ENCODE data around the gene NEXN. TPM values are rescaled to one million over a fixed set of nuclear protein-coding genes. Genes with fewer than 3 reads are reported as not detected.
A peak's percentile ranks its signal among the peaks of the same experiment; 100 is the strongest.
"Not testable (repeated sequence)": the region's sequence is repeated elsewhere in the genome, so short reads cannot be mapped to it uniquely, and the experiment has no call there.

NEXN gene
- total and polyA plus RNA-seq, 2 experiments from 2014 or later = 42.9 to 83.9 TPM

DNA sequence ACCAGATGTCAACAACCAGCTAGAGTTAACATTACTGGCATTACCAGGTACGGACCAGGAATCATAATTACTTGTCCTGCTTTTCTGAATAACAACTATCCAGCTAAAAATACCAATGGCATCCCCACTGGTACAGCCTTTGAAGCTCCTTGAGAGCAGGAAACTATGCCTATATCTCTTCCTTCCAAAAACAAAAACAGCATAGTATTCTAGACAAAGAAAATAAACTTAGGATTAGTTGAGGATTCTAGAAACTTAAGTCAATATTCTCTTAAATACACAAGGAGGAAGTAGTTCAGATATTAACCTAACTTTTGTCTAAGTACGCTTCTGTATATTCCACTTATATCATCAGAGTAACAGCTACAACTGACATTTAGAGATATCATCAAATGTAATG is 87.5 kb downstream of the NEXN start:
- Histone ChIP-seq H3K36me3 (peaks cover 4% of the 10 kb centered on the region), H3K4me3 (peak overlapping the region; percentile 83), H3K27ac (peak overlapping the region; percentile 35), H3K4me1 (ENCODE audit: low read depth) (peaks cover 24% of the 10 kb centered on the region), H3K27me3 (no peaks in the 10 kb centered on the region), H3K9me3 (ENCODE audit: low read depth) (no peaks in the 10 kb centered on the region)
- TF ChIP-seq, protein P1, sequence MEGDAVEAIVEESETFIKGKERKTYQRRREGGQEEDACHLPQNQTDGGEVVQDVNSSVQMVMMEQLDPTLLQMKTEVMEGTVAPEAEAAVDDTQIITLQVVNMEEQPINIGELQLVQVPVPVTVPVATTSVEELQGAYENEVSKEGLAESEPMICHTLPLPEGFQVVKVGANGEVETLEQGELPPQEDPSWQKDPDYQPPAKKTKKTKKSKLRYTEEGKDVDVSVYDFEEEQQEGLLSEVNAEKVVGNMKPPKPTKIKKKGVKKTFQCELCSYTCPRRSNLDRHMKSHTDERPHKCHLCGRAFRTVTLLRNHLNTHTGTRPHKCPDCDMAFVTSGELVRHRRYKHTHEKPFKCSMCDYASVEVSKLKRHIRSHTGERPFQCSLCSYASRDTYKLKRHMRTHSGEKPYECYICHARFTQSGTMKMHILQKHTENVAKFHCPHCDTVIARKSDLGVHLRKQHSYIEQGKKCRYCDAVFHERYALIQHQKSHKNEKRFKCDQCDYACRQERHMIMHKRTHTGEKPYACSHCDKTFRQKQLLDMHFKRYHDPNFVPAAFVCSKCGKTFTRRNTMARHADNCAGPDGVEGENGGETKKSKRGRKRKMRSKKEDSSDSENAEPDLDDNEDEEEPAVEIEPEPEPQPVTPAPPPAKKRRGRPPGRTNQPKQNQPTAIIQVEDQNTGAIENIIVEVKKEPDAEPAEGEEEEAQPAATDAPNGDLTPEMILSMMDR (IDR thresholded peaks at IDR 0.05; ENCODE audit: low read depth, low read length) = no peak
- no peak for DNase-seq (ENCODE audit: low read depth in 1 of 2, low spot score in 1 of 2)

DNA sequence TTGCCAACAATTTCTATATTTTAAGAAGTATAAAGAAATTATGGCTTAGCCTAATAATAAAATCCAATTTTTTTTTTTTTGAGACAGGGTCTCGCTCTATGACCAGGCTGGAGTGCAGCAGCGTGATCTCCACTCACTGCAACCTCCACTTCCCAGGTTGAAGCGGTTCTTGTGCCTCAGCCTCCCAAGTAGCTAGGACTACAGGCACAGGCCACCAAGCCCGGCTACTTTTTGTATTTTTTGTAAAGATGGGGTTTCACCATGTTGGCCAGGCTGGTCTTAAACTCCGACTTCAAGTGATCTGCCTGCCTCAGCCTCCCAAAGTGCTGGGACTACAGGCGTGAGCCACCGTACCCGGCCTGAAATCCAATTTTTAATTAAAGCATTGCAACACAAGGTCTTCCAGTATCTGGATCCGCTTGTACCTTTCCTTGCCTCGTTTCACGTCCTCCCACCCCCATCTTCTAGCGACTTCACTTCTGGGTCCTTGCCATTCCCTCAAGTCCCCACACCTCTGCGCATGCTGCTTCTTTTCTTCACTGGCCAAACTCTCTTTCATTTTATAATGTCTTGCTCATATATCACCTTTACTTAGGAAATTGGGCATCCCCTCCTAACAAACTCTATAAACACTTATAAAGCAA is 88.1 kb downstream of the NEXN start:
- TF ChIP-seq, protein P1 (IDR thresholded peaks at IDR 0.05; ENCODE audit: low read depth, low read length) = no peak
- Histone ChIP-seq H3K9me3 (ENCODE audit: low read depth) (no peaks in the 10 kb centered on the region), H3K27me3 (no peaks in the 10 kb centered on the region), H3K27ac (peak overlapping the region; percentile 99), H3K4me3 (peak overlapping the region; percentile 83), H3K4me1 (ENCODE audit: low read depth) (peaks cover 24% of the 10 kb centered on the region), H3K36me3 (peaks cover 4% of the 10 kb centered on the region)
- DNase-seq (ENCODE audit: low read depth in 1 of 2, low spot score in 1 of 2) = no peak

DNA sequence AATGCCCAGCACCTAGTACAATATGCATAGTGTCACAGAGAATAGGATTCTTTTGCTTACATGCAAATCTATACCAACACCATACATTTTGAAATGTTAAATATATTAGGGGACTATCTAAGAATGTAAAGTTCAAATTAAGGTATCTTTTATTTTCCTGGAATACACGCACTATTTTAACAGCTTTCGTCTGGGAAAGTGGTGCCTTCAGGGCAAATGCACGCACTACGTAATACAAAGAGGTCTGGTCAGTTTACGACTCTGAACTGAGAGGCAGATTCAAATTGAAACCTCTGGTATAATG is 89.5 kb downstream of the NEXN start:
- TF ChIP-seq, protein P1 (IDR thresholded peaks at IDR 0.05; ENCODE audit: low read depth, low read length) = no peak
- H3K27me3 ChIP-seq = no peaks in the 10 kb centered on the region
- peaks cover 24% of the 10 kb centered on the region for H3K4me1 ChIP-seq (ENCODE audit: low read depth)
- peaks cover 4% of the 10 kb centered on the region for H3K36me3 ChIP-seq
- H3K9me3 ChIP-seq (ENCODE audit: low read depth) = no peaks in the 10 kb centered on the region
- DNase-seq (ENCODE audit: low read depth in 1 of 2, low spot score in 1 of 2) = no peak
- peak overlapping the region; percentile 83 for H3K4me3 ChIP-seq
- H3K27ac ChIP-seq = peak overlapping the region; percentile 99

DNA sequence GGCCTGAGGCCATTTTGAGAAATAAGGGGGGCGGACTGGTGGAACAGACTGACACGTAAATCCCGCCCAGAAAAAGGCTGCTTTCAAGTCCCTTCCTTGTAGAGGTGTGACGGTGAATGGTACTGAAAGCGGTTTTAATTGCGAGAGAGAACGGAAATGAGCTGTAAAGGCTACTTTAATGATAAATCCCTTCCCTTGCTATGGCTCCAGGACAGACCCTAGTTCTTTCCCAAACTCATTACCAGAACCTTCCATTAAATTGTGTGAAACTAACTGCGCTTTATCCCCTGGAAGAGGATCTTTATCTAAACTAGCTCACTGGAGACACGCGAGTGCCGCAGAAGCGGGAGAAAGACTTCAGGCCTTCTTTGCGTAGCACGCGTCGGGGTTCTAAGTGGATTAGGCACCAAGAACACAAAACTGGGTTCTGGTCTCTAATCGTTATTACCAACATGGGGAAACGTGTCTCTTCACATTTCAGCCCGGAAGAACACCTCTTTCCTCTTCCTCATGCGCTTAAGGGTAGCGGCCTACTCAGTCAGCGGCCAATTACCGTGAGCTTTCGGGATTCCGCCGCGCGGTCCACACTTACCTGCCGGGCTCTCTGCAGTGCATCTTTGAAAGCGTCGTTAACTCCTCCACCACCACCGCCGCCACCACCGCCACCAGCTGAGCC is 90.0 kb downstream of the NEXN start:
- Histone ChIP-seq H3K9me3 (ENCODE audit: low read depth) (no peaks in the 10 kb centered on the region), H3K27me3 (no peaks in the 10 kb centered on the region), H3K4me3 (peak overlapping the region; percentile 83), H3K4me1 (ENCODE audit: low read depth) (peaks cover 24% of the 10 kb centered on the region), H3K27ac (peak overlapping the region; percentile 99), H3K36me3 (peaks cover 4% of the 10 kb centered on the region)
- DNase-seq (ENCODE audit: low read depth in 1 of 2, low spot score in 1 of 2) = peak; percentile 92 to 97
- TF ChIP-seq, protein P1 (IDR thresholded peaks at IDR 0.05; ENCODE audit: low read depth, low read length) = no peak

DNA sequence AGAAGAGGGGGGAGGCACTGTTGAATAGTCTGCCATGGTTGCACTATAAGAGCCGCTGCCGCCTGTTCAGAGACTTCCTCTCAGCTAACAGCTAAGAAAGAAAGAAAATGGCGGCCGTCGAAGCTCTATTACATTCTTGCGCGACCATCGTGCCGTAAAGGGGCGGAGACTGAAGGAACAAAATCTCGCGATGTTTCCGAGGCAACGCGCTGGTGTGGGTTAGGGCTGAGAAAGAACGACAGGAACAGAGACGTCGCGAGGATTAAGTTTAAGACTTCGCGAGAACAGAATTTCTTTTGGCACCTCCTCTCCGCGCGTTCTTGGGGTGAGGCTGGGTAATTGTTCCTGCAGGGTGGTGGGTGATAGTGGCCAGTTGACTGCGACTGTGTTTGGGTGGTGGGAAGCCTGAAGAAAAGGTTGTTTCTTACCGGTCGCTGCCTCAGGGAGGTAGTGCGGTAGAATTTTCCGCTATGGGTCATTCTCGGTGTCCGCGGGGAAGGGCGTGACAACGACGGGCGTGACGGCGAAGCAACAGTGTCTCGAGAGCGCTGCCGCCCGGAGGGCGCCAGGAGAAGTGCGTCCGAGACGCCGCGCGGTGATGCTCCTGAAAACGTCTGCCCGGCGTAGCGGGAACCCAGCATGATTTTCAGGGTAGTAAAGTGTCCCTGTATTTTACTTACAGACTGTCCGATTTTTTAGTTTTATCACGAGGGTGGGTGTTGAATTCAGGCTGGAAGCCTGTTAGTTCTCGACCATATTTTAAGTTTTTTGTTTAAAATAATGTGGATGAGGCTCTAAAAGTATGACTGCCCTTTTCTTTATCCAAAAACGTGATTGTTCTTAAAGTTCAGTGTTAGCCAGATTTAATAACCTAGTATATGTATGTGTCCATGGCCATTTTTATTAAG is 90.8 kb downstream of the NEXN start, which contains the start of gene FUBP1:
TSS of gene FUBP1 (minus strand) at position 104 of the 908 bp plus-strand sequence. CDS start at position 36, 68 bp downstream.
- Histone ChIP-seq H3K27me3 (no peaks in the 10 kb centered on the region), H3K4me1 (ENCODE audit: low read depth) (peaks cover 29% of the 10 kb centered on the region), H3K4me3 (peak within 1 kb of the TSS; percentile 83), H3K27ac (peak within 1 kb of the TSS; percentile 99), H3K9me3 (ENCODE audit: low read depth) (no peaks in the 10 kb centered on the region), H3K36me3 (peaks cover 4% of the 10 kb centered on the region)
- peak; percentile 99 for DNase-seq (ENCODE audit: low read depth in 1 of 2, low spot score in 1 of 2)
- TF ChIP-seq, protein P1 (IDR thresholded peaks at IDR 0.05; ENCODE audit: low read depth, low read length) = peak; percentile 73

DNA sequence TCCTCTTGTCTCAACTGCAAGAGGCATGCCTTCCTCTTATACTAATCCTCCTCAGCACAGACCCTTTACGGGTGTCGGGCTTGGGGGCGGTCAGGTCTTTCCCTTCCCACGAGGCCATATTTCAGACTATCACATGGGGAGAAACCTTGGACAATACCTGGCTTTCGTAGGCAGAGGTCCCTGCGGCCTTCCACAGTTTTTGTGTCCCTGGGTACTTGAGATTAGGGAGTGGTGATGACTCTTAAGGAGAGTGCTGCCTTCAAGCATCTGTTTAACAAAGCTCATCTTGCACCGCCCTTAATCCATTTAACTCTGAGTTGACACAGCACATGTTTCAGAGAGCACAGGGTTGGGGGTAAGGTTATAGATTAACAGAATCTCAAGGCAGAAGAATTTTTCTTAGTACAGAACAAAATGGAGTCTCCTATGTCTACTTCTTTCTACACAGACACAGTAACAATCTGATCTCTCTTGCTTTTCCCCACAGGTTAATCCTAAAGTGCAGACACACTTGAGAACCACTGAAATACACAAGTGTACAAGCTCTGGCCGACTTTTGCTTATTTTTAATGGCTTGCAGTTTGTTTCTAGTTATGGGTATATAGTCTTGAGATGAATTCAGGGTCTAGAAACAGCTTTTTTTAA is 95.0 kb downstream of the NEXN start:
- Histone ChIP-seq H3K4me1 (ENCODE audit: low read depth) (peaks cover 13% of the 10 kb centered on the region), H3K27ac (peak overlapping the region; percentile 56)
- not testable (repeated sequence) for H3K4me3 ChIP-seq; H3K9me3 ChIP-seq (ENCODE audit: low read depth); H3K36me3 ChIP-seq; H3K27me3 ChIP-seq; DNase-seq (ENCODE audit: low read depth in 1 of 2, low spot score in 1 of 2)

Measured in cardiac muscle cell (in vitro differentiated cells and primary cell).